GM23338 (cell line): ENCODE measurements around the gene CCDC80. TPM values are rescaled to one million over a fixed set of nuclear protein-coding genes. Genes with fewer than 3 reads are reported as not detected.

Experiments
- ATAC-seq: fragments of 200-7000 bp; cut with Tn5 transposase; 3 replicates; pipeline ENCODE4 v1.9.1; 2020
- DNase-seq: peaks from one replicate; pipeline ENCODE4 v3.0.0-alpha.2; 2015; ENCODE audit warnings: low spot score
- H2AFZ ChIP-seq: fragments of 200-600 bp; sonication (generic); 2 replicates; pipeline ENCODE4 v1.8.0; 2016; ENCODE audit warnings: antibody characterized with exemption, mild to moderate bottlenecking, moderate library complexity
- H3F3A ChIP-seq: fragments of 200-600 bp; sonication (generic); replicated peaks from 2 replicates; pipeline ENCODE4 v1.8.0; 2017; ENCODE audit warnings: antibody characterized with exemption, mixed run types, low read depth
- H3K27ac ChIP-seq: fragments of 200-600 bp; sonication (generic); 2 replicates; pipeline ENCODE4 v1.6.1; 2016; ENCODE audit warnings: low read depth
- H3K27me3 ChIP-seq: fragments of 200-600 bp; sonication (generic); 2 replicates; pipeline ENCODE4 v1.8.0; 2016; ENCODE audit warnings: mild to moderate bottlenecking, mixed run types, moderate library complexity; ENCODE audit not compliant: insufficient read depth
- H3K36me3 ChIP-seq: fragments of 200-600 bp; sonication (generic); 2 replicates; pipeline ENCODE4 v1.8.0; 2016; ENCODE audit warnings: mild to moderate bottlenecking; ENCODE audit not compliant: insufficient read depth
- H3K4me1 ChIP-seq: fragments of 200-600 bp; sonication (generic); 2 replicates; pipeline ENCODE4 v1.8.0; 2016; ENCODE audit warnings: mild to moderate bottlenecking, moderate library complexity; ENCODE audit not compliant: insufficient read depth
- H3K4me2 ChIP-seq: fragments of 200-600 bp; sonication (generic); 2 replicates; pipeline ENCODE4 v1.7.1; 2017; ENCODE audit warnings: mixed run types
- H3K4me3 ChIP-seq: fragments of 200-600 bp; sonication (generic); 2 replicates; pipeline ENCODE4 v1.6.1; 2016; ENCODE audit warnings: mixed run types
- H3K79me2 ChIP-seq: fragments of 200-600 bp; sonication (generic); replicated peaks from 2 replicates; pipeline ENCODE4 v1.8.0; 2017; ENCODE audit warnings: mild to moderate bottlenecking; ENCODE audit not compliant: insufficient read depth
- H3K9me2 ChIP-seq: fragments of 200-600 bp; sonication (generic); 2 replicates; pipeline ENCODE4 v1.8.0; 2017; ENCODE audit not compliant: insufficient read depth
- H4K20me1 ChIP-seq: fragments of 200-600 bp; sonication (generic); replicated peaks from 2 replicates; pipeline ENCODE4 v1.8.0; 2017; ENCODE audit warnings: mild to moderate bottlenecking; ENCODE audit not compliant: insufficient read depth
- H3K27ac Mint-ChIP-seq: 2 replicates; pipeline ENCODE4 v1.8.0; 2020; ENCODE audit warnings: inconsistent platforms, mild to moderate bottlenecking, moderate library complexity, mixed read lengths
- H3K27me3 Mint-ChIP-seq: 3 replicates; pipeline ENCODE4 v1.8.0; 2022; ENCODE audit warnings: low read depth, mild to moderate bottlenecking, moderate library complexity, mixed read lengths, inconsistent platforms; ENCODE audit not compliant: insufficient read depth, poor library complexity
- H3K36me3 Mint-ChIP-seq: 3 replicates; pipeline ENCODE4 v1.8.0; 2021; ENCODE audit warnings: low read depth, mild to moderate bottlenecking, inconsistent platforms, moderate library complexity, mixed read lengths
- H3K4me1 Mint-ChIP-seq: 3 replicates; pipeline ENCODE4 v1.8.0; 2020; ENCODE audit warnings: mild to moderate bottlenecking, inconsistent platforms, mixed read lengths
- H3K4me3 Mint-ChIP-seq: 3 replicates; pipeline ENCODE4 v1.8.0; 2021; ENCODE audit warnings: moderate library complexity, mild to moderate bottlenecking, inconsistent platforms, mixed read lengths
- H3K9me3 Mint-ChIP-seq: 3 replicates; pipeline ENCODE4 v1.8.0; 2020; ENCODE audit warnings: moderate library complexity, mild to moderate bottlenecking, inconsistent platforms, mixed read lengths
- CREB1 ChIP-seq: fragments of 250-450 bp; sonication (Bioruptor Pico); IDR thresholded peaks from 2 replicates; pipeline ENCODE4 v1.5.0; 2020; ENCODE audit warnings: low read depth, mild to moderate bottlenecking, moderate library complexity
- CTCF ChIP-seq, 2 experiments: fragments of 200-600 bp in 1 of 2; sonication (generic) in 1 of 2; conservative IDR thresholded peaks; 2 replicates each; pipeline versions ENCODE4 v1.5.1 to v1.6.1; 2016 to 2017; ENCODE audit warnings: antibody characterized with exemption in 2 of 2, low read depth in 2 of 2, mild to moderate bottlenecking in 2 of 2, moderate library complexity in 1 of 2
- EZH2 ChIP-seq: fragments of 200-600 bp; sonication (generic); IDR thresholded peaks from one replicate; pipeline ENCODE4 v1.8.0; 2017; ENCODE audit warnings: antibody characterized with exemption, mild to moderate bottlenecking, low read depth; ENCODE audit not compliant: unreplicated experiment
- EZH2phosphoT487 ChIP-seq: fragments of 200-600 bp; sonication (generic); IDR thresholded peaks from one replicate; pipeline ENCODE4 v1.8.1; 2018; ENCODE audit warnings: antibody characterized with exemption; ENCODE audit not compliant: unreplicated experiment
- JUNB ChIP-seq: IDR thresholded peaks from one replicate; pipeline ENCODE4 v1.6.1; 2016; ENCODE audit warnings: antibody characterized with exemption; ENCODE audit not compliant: unreplicated experiment
- POLR2AphosphoS5 ChIP-seq: IDR thresholded peaks from 2 replicates; pipeline ENCODE4 v1.6.1; 2016; ENCODE audit warnings: antibody characterized with exemption, low read depth
- ZNF114 ChIP-seq: fragments of 250-450 bp; sonication (Bioruptor Pico); IDR thresholded peaks from 2 replicates; pipeline ENCODE4 v1.5.0; 2020; ENCODE audit warnings: mild to moderate bottlenecking, moderate library complexity
- polyA plus RNA-seq: library from polyadenylated mRNA; unstranded; fragments of >200 nt; fragmentation: Nextera tagmentation; extraction: Ambion mirVana; gene quantifications from 2 replicates; pipeline ENCODE4 v1.2.1, GENCODE V29; 2016
- total RNA-seq: library from RNA; depleted of rRNA; stranded (reverse); fragments of >200 nt; shearing (Covaris generic); gene quantifications from 2 replicates; pipeline ENCODE4 v1.2.3, GENCODE V29; 2014
- TF ChIP-seq, protein P1 (sequence below): fragments of 250-450 bp; sonication (Bioruptor Pico); IDR thresholded peaks from 2 replicates; pipeline ENCODE4 v1.5.0; 2020; ENCODE audit warnings: mild to moderate bottlenecking, moderate library complexity

Gene CCDC80
- total and polyA plus RNA-seq, 2 experiments from 2014 or later: 5.4 to 6.7 TPM

- no peak overlapping the region for H3K4me3 Mint-ChIP-seq
- Histone ChIP-seq H3K79me2 (no peaks in the 10 kb centered on the region), H3K4me2 (no peak overlapping the region), H3K27ac (no peak overlapping the region), H3F3A (no peaks in the 10 kb centered on the region), H3K27me3 (no peaks in the 10 kb centered on the region), H2AFZ (no peak overlapping the region), H3K4me3 (no peak overlapping the region), H3K4me1 (no peaks in the 10 kb centered on the region), H3K9me2 (no peaks in the 10 kb centered on the region), H4K20me1 (no peaks in the 10 kb centered on the region), H3K36me3 (no peaks in the 10 kb centered on the region)
- DNase-seq: no peak
- H3K4me1 Mint-ChIP-seq: no peaks in the 10 kb centered on the region; the same call in 2 of the 3 replicates
- TF ChIP-seq, protein P1, sequence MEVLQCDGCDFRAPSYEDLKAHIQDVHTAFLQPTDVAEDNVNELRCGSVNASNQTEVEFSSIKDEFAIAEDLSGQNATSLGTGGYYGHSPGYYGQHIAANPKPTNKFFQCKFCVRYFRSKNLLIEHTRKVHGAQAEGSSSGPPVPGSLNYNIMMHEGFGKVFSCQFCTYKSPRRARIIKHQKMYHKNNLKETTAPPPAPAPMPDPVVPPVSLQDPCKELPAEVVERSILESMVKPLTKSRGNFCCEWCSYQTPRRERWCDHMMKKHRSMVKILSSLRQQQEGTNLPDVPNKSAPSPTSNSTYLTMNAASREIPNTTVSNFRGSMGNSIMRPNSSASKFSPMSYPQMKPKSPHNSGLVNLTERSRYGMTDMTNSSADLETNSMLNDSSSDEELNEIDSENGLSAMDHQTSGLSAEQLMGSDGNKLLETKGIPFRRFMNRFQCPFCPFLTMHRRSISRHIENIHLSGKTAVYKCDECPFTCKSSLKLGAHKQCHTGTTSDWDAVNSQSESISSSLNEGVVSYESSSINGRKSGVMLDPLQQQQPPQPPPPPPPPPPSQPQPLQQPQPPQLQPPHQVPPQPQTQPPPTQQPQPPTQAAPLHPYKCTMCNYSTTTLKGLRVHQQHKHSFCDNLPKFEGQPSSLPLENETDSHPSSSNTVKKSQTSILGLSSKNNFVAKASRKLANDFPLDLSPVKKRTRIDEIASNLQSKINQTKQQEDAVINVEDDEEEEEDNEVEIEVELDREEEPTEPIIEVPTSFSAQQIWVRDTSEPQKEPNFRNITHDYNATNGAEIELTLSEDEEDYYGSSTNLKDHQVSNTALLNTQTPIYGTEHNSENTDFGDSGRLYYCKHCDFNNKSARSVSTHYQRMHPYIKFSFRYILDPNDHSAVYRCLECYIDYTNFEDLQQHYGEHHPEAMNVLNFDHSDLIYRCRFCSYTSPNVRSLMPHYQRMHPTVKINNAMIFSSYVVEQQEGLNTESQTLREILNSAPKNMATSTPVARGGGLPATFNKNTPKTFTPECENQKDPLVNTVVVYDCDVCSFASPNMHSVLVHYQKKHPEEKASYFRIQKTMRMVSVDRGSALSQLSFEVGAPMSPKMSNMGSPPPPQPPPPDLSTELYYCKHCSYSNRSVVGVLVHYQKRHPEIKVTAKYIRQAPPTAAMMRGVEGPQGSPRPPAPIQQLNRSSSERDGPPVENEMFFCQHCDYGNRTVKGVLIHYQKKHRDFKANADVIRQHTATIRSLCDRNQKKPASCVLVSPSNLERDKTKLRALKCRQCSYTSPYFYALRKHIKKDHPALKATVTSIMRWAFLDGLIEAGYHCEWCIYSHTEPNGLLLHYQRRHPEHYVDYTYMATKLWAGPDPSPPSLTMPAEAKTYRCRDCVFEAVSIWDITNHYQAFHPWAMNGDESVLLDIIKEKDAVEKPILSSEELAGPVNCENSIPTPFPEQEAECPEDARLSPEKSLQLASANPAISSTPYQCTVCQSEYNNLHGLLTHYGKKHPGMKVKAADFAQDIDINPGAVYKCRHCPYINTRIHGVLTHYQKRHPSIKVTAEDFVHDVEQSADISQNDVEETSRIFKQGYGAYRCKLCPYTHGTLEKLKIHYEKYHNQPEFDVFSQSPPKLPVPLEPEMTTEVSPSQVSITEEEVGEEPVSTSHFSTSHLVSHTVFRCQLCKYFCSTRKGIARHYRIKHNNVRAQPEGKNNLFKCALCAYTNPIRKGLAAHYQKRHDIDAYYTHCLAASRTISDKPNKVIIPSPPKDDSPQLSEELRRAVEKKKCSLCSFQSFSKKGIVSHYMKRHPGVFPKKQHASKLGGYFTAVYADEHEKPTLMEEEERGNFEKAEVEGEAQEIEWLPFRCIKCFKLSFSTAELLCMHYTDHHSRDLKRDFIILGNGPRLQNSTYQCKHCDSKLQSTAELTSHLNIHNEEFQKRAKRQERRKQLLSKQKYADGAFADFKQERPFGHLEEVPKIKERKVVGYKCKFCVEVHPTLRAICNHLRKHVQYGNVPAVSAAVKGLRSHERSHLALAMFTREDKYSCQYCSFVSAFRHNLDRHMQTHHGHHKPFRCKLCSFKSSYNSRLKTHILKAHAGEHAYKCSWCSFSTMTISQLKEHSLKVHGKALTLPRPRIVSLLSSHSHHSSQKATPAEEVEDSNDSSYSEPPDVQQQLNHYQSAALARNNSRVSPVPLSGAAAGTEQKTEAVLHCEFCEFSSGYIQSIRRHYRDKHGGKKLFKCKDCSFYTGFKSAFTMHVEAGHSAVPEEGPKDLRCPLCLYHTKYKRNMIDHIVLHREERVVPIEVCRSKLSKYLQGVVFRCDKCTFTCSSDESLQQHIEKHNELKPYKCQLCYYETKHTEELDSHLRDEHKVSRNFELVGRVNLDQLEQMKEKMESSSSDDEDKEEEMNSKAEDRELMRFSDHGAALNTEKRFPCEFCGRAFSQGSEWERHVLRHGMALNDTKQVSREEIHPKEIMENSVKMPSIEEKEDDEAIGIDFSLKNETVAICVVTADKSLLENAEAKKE: no peak
- TF ChIP-seq POLR2AphosphoS5 (no peak), EZH2 (no peak), CTCF (conservative IDR thresholded peaks at IDR 0.05; ENCODE audit: low read depth in 2 of 2) (no peak), EZH2phosphoT487 (no peak), ZNF114 (CRISPR knock-in tag) (no peak), CREB1 (CRISPR knock-in tag) (no peak), JUNB (no peak)
- no peak for ATAC-seq
- H3K27ac Mint-ChIP-seq: no peak overlapping the region
- no peaks in the 10 kb centered on the region for H3K9me3 Mint-ChIP-seq
- no peaks in the 10 kb centered on the region for H3K36me3 Mint-ChIP-seq
- peaks cover 5% of the 10 kb centered on the region for H3K27me3 Mint-ChIP-seq
Observed at GRCh38 chr3:112606098-112606497, 34.8 kb downstream of the CCDC80 start.
